Left lobe of liver (tissue), 2 donors: Measurements from ENCODE around the gene XRN2. TPM values are rescaled to one million over a fixed set of nuclear protein-coding genes. Genes with fewer than 3 reads are reported as not detected.

ENCODE experiments used
- ATAC-seq: fragments of 200-7000 bp; cut with Tn5 transposase; one replicate; pipeline ENCODE4 v1.9.1; 2020; ENCODE audit warnings: mild to moderate bottlenecking, moderate library complexity
- DNase-seq: peaks from one replicate; pipeline ENCODE4 v3.0.0-alpha.2; 2020; ENCODE audit warnings: low spot score
- total RNA-seq: library from RNA; stranded (reverse); gene quantifications from one replicate; pipeline ENCODE4 v1.2.1, GENCODE V29; 2021
- donor health status: DM: no; HTN: no; CAD: no; lungs with moderate emphysema.
- donor health status: DM: no; HTN: yes; CAD: no.

Gene XRN2
- total RNA-seq, result 18.4 TPM

- ATAC-seq (peak; percentile 93), DNase-seq (peak; percentile 96)
Observed at GRCh38 chr20:21303061-21303871, at the start of gene XRN2. TSS of gene XRN2 (plus strand) at chr20:21303331. CDS start at chr20:21303399, 68 bp downstream.

DNA sequence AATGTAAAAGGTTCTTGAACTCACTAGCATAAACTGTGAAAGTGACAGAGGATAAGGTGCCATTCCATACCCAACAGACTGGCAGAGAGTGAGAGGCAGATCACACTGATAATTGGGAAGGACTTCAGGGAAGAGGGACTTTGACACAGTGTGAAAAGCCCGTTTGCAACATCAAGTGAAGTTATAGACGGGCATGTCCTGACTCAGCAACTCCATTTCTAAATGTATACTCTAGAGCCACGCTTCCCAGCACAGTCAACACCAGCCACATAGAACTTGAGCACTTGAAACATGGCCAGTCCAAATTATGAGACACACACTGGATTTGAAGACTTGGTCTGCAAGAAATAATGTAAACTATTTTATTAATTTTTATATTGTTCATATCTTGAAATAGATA, 45.9 kb upstream of the XRN2 start:
- ATAC-seq, result no peak

GRCh38 chr20:21258411-21258810, 44.7 kb upstream of the XRN2 start:
- ATAC-seq, result no peak

More for the DNA sequence above, 45.9 kb upstream of the XRN2 start:
- no peak for DNase-seq

GRCh38 chr20:21259346-21259745, 43.8 kb upstream of the XRN2 start:
- DNase-seq, result no peak
- ATAC-seq, result no peak

More at GRCh38 chr20:21258411-21258810, 44.7 kb upstream of the XRN2 start:
- no peak for DNase-seq

GRCh38 chr20:21262812-21263211, 40.3 kb upstream of the XRN2 start:
- ATAC-seq (no peak), DNase-seq (no peak)

DNA sequence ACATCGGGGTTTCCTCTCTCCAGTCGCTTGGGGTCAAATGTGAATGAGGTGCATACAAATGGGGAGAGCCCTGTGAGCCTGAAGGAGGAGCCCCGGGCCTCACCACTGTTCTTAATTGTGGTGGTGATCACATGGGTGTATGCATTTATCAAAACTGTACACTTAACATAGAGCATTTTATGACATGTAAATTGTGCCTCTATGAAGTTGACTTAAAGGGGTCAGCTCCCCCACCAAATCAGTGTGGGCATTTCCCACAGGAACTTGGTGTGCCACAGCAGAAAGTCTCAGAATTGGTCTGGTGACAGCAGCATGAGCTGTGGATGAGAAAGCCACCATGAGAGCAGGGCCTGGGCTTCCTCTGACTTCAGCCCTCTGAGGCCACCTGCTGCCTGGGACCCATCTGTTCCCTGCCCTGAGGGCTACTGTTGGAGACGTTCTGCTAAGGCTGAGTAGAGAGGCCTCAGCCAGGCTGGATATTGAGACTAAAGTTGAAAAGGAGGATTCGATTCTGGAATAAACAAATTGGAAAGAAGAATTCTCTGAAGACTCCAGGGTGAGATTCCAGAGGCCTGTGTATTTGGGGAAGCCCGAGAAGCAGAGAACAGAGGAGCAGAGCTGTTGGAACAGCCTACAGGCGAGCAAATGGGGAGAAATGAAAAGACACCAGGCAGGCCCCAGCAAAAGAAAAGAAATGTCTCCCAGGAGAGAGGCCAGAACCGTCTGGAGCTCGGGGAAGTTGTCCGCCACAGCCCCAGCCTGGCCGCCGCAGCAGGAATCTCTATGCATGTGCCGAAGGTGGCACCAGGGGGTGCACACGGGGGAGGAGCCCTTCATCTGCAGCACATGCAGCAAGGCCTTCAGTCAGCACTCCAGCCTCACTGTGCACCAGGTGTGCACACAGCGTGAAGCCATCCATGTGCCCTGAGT, 37.6 kb upstream of the XRN2 start:
- DNase-seq (no peak), ATAC-seq (no peak)

- ATAC-seq (no peak), DNase-seq (no peak)
Observed at GRCh38 chr20:21266191-21266536, 37.0 kb upstream of the XRN2 start.

DNA sequence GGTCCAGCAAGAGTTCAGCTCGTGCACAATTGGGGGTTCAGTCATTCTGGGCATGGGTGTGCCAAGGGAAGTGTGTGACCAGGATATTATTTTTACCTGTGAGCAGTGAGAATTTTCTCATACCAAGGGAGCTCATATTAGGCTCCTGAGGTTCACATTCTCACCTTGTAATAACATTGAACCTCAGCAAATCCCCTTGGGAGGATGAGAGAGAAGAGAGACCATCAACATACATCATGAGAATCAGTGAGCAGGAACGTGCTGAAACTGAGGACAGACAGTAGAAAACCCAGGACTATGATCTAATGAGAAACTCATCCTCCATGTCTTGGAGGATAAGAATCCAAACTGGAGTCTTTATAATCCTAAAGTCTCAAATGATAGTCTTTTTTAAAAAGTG, 33.4 kb upstream of the XRN2 start:
- DNase-seq (no peak), ATAC-seq (no peak)

DNA sequence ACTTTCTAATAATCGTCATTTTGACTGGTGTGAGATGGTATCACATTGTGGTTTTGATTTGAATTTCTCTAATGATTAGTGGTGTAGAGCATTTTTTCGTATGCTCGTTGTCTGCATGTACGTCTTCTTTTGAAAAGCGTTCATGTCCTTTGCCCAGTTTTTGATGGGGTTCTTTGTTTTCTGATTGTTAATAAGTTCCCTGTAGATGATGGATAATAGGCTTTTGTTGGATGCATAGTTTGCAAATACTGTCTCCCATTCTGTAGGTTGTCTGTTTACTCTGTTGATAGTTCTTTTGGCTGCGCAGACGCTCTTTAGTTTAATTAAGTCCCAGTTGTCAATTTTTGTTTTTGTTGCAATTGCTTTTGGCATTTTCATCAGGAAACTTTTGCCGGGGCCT, 32.3 kb upstream of the XRN2 start:
- DNase-seq, result no peak
- ATAC-seq, result no peak

GRCh38 chr20:21272279-21272678, 30.9 kb upstream of the XRN2 start:
- ATAC-seq, result no peak
- no peak for DNase-seq

DNA sequence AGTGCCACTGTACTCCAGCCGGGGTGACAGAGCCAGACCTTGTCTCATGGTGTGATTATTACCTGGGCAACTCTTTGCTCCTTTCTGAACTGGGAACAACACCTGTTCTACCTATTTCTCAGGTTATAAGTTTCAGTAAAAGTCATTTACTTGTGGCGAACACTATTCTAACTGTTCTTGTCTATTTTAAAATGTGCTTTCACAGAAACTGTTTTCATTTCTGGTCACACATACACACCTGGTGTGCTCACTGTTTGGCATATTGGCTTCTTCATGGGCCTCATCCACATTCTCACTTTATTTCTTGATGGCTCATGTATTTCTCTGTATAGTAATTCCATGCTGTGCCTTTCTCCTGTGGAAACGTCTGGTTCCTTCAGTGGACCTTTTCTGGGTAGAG, 30.5 kb upstream of the XRN2 start:
- DNase-seq (no peak), ATAC-seq (no peak)

GRCh38 chr20:21273755-21274386, 29.3 kb upstream of the XRN2 start:
- DNase-seq (no peak), ATAC-seq (no peak)

GRCh38 chr20:21278829-21279228, 24.3 kb upstream of the XRN2 start:
- ATAC-seq (no peak), DNase-seq (no peak)

GRCh38 chr20:21279706-21280521, 23.2 kb upstream of the XRN2 start:
- no peak for ATAC-seq

DNA sequence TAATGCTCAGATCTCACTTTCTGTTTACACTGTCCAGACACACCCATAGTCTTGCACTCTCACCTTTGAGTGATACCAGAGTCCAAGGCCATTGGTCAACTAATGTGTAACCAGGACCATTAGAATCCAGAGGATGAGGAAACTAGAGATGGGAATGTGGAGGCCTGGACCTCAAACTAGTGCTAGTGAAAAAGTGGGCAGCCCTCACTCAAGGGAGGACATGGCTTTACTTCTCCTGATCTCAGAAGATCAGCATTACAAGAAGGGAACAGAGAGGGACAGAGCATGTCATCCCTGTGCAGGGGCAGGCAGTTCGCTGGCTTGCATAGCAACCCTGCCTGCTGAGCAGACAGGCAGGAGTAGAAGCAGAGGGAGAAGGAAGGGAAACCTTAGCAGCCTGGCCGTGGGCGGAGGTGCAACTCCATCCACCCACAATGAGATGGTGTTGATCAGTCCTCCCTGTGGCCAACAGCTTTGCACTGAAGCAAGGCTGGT, 22.6 kb upstream of the XRN2 start:
- no peak for DNase-seq
- ATAC-seq, result no peak

More at GRCh38 chr20:21279706-21280521, 23.2 kb upstream of the XRN2 start:
- DNase-seq, result no peak

- ATAC-seq, result no peak
- no peak for DNase-seq
Observed at GRCh38 chr20:21286775-21287174, 16.4 kb upstream of the XRN2 start.

GRCh38 chr20:21288587-21289370, 14.4 kb upstream of the XRN2 start:
- ATAC-seq, result no peak

GRCh38 chr20:21289651-21290050, 13.5 kb upstream of the XRN2 start:
- no peak for DNase-seq
- ATAC-seq, result no peak

More at GRCh38 chr20:21288587-21289370, 14.4 kb upstream of the XRN2 start:
- no peak for DNase-seq

DNA sequence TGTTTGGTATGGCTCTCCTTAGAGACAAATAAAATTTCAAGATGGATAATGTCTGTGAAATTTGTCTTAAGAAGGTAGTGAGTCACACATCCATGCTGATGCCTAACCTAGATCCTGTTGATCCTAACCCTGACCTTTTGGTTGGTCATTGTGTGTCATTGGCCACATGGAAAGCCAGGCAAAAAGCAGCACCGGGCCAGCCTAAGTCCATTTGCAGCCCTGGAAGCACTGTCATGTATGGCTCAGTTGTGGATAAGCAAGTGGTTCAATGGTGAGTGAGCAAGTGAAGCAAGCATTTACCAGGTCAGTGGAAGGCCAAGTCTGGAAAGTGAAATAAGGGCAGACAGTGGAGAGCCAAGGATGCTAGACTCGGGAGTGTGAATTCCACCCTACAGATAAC, 12.1 kb upstream of the XRN2 start:
- no peak for ATAC-seq

DNA sequence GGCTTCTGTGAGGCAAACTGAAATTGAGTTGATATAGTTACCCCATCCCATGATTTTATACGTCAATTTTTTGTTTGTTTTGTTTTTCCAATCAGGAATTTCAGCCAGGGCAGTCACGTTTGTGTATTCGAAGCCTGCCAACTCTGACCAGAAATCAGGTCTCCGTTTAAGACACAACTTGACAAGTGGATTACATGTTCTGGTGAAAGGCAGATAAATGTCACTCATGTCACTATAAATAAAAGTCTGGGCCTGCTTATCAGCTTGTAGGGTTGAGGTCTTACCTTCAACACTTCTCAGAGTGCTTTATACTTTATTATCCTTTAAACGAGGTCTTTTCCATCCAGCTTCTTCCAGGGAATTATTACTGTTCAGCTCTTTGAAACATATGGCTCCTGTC, 8.4 kb upstream of the XRN2 start:
- ATAC-seq (no peak), DNase-seq (no peak)

More for the DNA sequence above, 12.1 kb upstream of the XRN2 start:
- no peak for DNase-seq
